IMR-90 (cell line): ENCODE data around the gene WIPF1. TPM values are rescaled to one million over a fixed set of nuclear protein-coding genes. Genes with fewer than 3 reads are reported as not detected.

ENCODE experiments used
- ATAC-seq: fragments of 200-7000 bp; cut with Tn5 transposase; 2 replicates; pipeline ENCODE4 v1.9.1; 2020; ENCODE audit warnings: low read depth, mild to moderate bottlenecking, moderate library complexity
- BruUV-seq: library from RNA; stranded (reverse); fragments of 400-500 nt; replicated peaks from 2 replicates; lab custom pipeline; 2021; lab: Mats Ljungman, UMichigan
- CTCF ChIA-PET: fragments of 300-600 bp; formaldehyde crosslinking; extraction: SDS; loops from one replicate; lab custom pipeline; 2021; ENCODE audit warnings: antibody characterized with exemption; lab: Yijun Ruan, JAX
- POLR2A ChIA-PET: fragments of 300-600 bp; sonication (Branson Sonifier 250); formaldehyde crosslinking; loops from one replicate; lab custom pipeline; 2022; ENCODE audit warnings: antibody characterized with exemption; ENCODE audit not compliant: unreplicated experiment; lab: Charles Lee
- DNase-seq: peaks from one replicate; pipeline ENCODE4 v3.0.0; 2013
- H2AFZ ChIP-seq: replicated peaks from 2 replicates; pipeline ENCODE3; 2013; ENCODE audit warnings: low read length, mild to moderate bottlenecking; ENCODE audit not compliant: poor library complexity
- H2AK5ac ChIP-seq: 2 replicates; pipeline ENCODE4 v1.6.1; 2013; ENCODE audit warnings: low read depth, low read length, inconsistent platforms
- H2AK9ac ChIP-seq: replicated peaks from 2 replicates; pipeline ENCODE3; 2013; ENCODE audit warnings: mild to moderate bottlenecking, low read depth, low read length, moderate library complexity; ENCODE audit not compliant: poor library complexity
- H2BK120ac ChIP-seq: 2 replicates; pipeline ENCODE4 v1.6.1; 2013; ENCODE audit warnings: low read depth, low read length, inconsistent platforms
- H2BK15ac ChIP-seq: 3 replicates; pipeline ENCODE4 v1.6.1; 2013; ENCODE audit warnings: low read depth, low read length, inconsistent platforms
- H2BK20ac ChIP-seq: 2 replicates; pipeline ENCODE4 v1.6.1; 2013; ENCODE audit warnings: low read depth, mild to moderate bottlenecking, inconsistent platforms, low read length, moderate library complexity
- H2BK5ac ChIP-seq: 2 replicates; pipeline ENCODE4 v1.6.1; 2013; ENCODE audit warnings: mild to moderate bottlenecking, low read depth, low read length, inconsistent platforms; ENCODE audit not compliant: poor library complexity, severe bottlenecking
- H3K14ac ChIP-seq: replicated peaks from 2 replicates; pipeline ENCODE4 v1.6.1; 2013; ENCODE audit warnings: low read depth, low read length, inconsistent platforms
- H3K18ac ChIP-seq: 2 replicates; pipeline ENCODE4 v1.6.1; 2013; ENCODE audit warnings: low read depth, low read length, control low read depth
- H3K23ac ChIP-seq: 2 replicates; pipeline ENCODE4 v1.6.1; 2013; ENCODE audit warnings: low read depth, low read length, inconsistent platforms
- H3K27ac ChIP-seq: 2 replicates; pipeline ENCODE4 v1.5.1; 2013; ENCODE audit warnings: mild to moderate bottlenecking, control low read depth, low read length; ENCODE audit not compliant: insufficient read depth
- H3K27me3 ChIP-seq: 2 replicates; pipeline ENCODE4 v1.6.1; 2013; ENCODE audit warnings: low read length; ENCODE audit not compliant: control insufficient read depth, insufficient read depth
- H3K36me3 ChIP-seq: 2 replicates; pipeline ENCODE4 v1.6.1; 2013; ENCODE audit warnings: low read length, mixed read lengths; ENCODE audit not compliant: control insufficient read depth, insufficient read depth
- H3K4ac ChIP-seq: 2 replicates; pipeline ENCODE4 v1.6.1; 2013; ENCODE audit warnings: low read depth, low read length, inconsistent platforms
- H3K4me1 ChIP-seq: 2 replicates; pipeline ENCODE4 v1.6.1; 2013; ENCODE audit warnings: low read length, mixed read lengths; ENCODE audit not compliant: control insufficient read depth, insufficient read depth
- H3K4me2 ChIP-seq: 2 replicates; pipeline ENCODE4 v1.6.1; 2013; ENCODE audit warnings: low read depth, mild to moderate bottlenecking, control low read depth, low read length, moderate library complexity
- H3K4me3 ChIP-seq: 2 replicates; pipeline ENCODE4 v1.5.1; 2013; ENCODE audit warnings: low read depth, mild to moderate bottlenecking, control low read depth, low read length, moderate library complexity; ENCODE audit not compliant: insufficient read depth
- H3K56ac ChIP-seq: 2 replicates; pipeline ENCODE4 v1.6.1; 2013; ENCODE audit warnings: low read length, inconsistent platforms; ENCODE audit not compliant: insufficient read depth; ENCODE audit errors: extremely low read depth
- H3K79me1 ChIP-seq, 2 experiments: 2 replicates each; pipeline ENCODE4 v1.6.1; 2013; ENCODE audit warnings: low read length in 2 of 2, inconsistent platforms in 1 of 2, low read depth in 1 of 2
- H3K9ac ChIP-seq: 2 replicates; pipeline ENCODE4 v1.6.1; 2013; ENCODE audit warnings: low read depth, low read length, control low read depth
- H3K9me1 ChIP-seq: 2 replicates; pipeline ENCODE4 v1.6.1; 2013; ENCODE audit warnings: low read length, inconsistent platforms; ENCODE audit not compliant: insufficient read depth
- H3K9me3 ChIP-seq: 2 replicates; pipeline ENCODE4 v1.6.1; 2013; ENCODE audit warnings: low read length; ENCODE audit not compliant: control insufficient read depth, insufficient read depth
- H4K20me1 ChIP-seq: 2 replicates; pipeline ENCODE4 v1.6.1; 2013; ENCODE audit warnings: low read length, inconsistent platforms; ENCODE audit not compliant: insufficient read depth
- H4K5ac ChIP-seq: 2 replicates; pipeline ENCODE4 v1.6.1; 2013; ENCODE audit warnings: mild to moderate bottlenecking, low read depth, low read length, control low read depth
- H4K8ac ChIP-seq, 2 experiments: 2 replicates each; pipeline ENCODE4 v1.6.1; 2013; ENCODE audit warnings: low read depth in 2 of 2, low read length in 2 of 2, control low read depth in 1 of 2, inconsistent platforms in 1 of 2
- H4K91ac ChIP-seq: 2 replicates; pipeline ENCODE4 v1.6.1; 2013; ENCODE audit warnings: low read depth, low read length, inconsistent platforms; ENCODE audit not compliant: insufficient read depth
- BHLHE40 ChIP-seq: fragments of 150-350 bp; IDR thresholded peaks from 2 replicates; pipeline ENCODE4 v1.6.1; 2016; ENCODE audit warnings: mild to moderate bottlenecking, low read depth, low read length
- CHD1 ChIP-seq: IDR thresholded peaks from 2 replicates; pipeline ENCODE4 v1.6.1; 2012; ENCODE audit warnings: low read depth, low read length, improper control_type of control experiment
- CTCF ChIP-seq: conservative IDR thresholded peaks from 2 replicates; pipeline ENCODE4 v1.5.1; 2012; ENCODE audit warnings: mild to moderate bottlenecking, low read depth, low read length, improper control_type of control experiment
- ELK1 ChIP-seq: fragments of 150-350 bp; IDR thresholded peaks from 2 replicates; pipeline ENCODE4 v1.6.1; 2016; ENCODE audit warnings: low read depth, mild to moderate bottlenecking, low read length, moderate library complexity, borderline replicate concordance
- MAFK ChIP-seq: IDR thresholded peaks from 2 replicates; pipeline ENCODE4 v1.6.1; 2012; ENCODE audit warnings: low read depth, low read length, improper control_type of control experiment
- MAZ ChIP-seq: IDR thresholded peaks from 2 replicates; pipeline ENCODE4 v1.6.1; 2012; ENCODE audit warnings: low read depth, mild to moderate bottlenecking, low read length, improper control_type of control experiment, moderate library complexity, borderline replicate concordance
- NFE2L2 ChIP-seq: fragments of 150-350 bp; IDR thresholded peaks from 2 replicates; pipeline ENCODE4 v1.6.1; 2016; ENCODE audit warnings: low read depth, mild to moderate bottlenecking, low read length
- SMC3 ChIP-seq: fragments of 150-350 bp; IDR thresholded peaks from 2 replicates; pipeline ENCODE4 v1.6.1; 2016; ENCODE audit warnings: low read depth, mild to moderate bottlenecking, antibody characterized with exemption, low read length, moderate library complexity
- WGBS, 2 experiments: methylation state at CpG; one replicate each; pipeline versions ENCODE4 v1.1.5 to v1.1.7; 2013; ENCODE audit warnings: missing lambda C conversion rate in 2 of 2; ENCODE audit not compliant: insufficient read length in 1 of 2; ENCODE audit errors: extremely low coverage in 2 of 2; 5-methylcytosine and 5-hydroxymethylcytosine counted together
- dilution Hi-C: fragments of 300-500 bp; cut with HindIII; formaldehyde crosslinking; loops from one replicate; pipeline ENCODE4 v1.14.3; 2018; ENCODE audit warnings: low sequenced_read_pairs; ENCODE audit not compliant: unreplicated experiment
- in situ Hi-C: fragments of 300-500 bp; cut with MboI; formaldehyde crosslinking; loops from 3 replicates; pipeline ENCODE4 v1.14.3; 2019; ENCODE audit warnings: low sequenced_read_pairs, inconsistent platforms, mixed read lengths
- intact Hi-C: fragments of 100-400 bp; cut with micrococcal nuclease; formaldehyde crosslinking; loops from 2 replicates; pipeline ENCODE4 v1.10.0; 2022
- polyA plus RNA-seq, 3 experiments: library from polyadenylated mRNA; depleted of rRNA; stranded (reverse); fragments of >200 nt; gene quantifications; 2 replicates each; pipeline ENCODE4 v1.2.3, GENCODE V29; 2012; ENCODE audit warnings: low replicate concordance in 1 of 3
- total RNA-seq: library from RNA; depleted of rRNA; stranded (reverse); fragments of >200 nt; gene quantifications from 2 replicates; pipeline ENCODE4 v1.2.3, GENCODE V29; 2012

Gene WIPF1
- total and polyA plus RNA-seq, 2 of the 4 experiments (the other 2 are of a cell fraction) = 2.7 to 13.5 TPM

- ChIA-PET CTCF (no interaction called here), POLR2A (no interaction called here)
- H3K4me3 ChIP-seq = no peak overlapping the region
- DNase-seq (no peak), ATAC-seq (no peak)
- H3K14ac ChIP-seq = 0 out of 2 replicates have a peak overlapping the region, but pooled peaks have one; percentile 23
- no peak overlapping the region for H4K8ac ChIP-seq
- in situ Hi-C loops = no loop called here
- no peak overlapping the region for H3K9ac ChIP-seq
- no peak overlapping the region for H4K91ac ChIP-seq
- peaks cover 8% of the 10 kb centered on the region; the same call in 1 of the 2 replicates for H4K20me1 ChIP-seq
- no peak overlapping the region for H3K56ac ChIP-seq
- no peak overlapping the region for H2AFZ ChIP-seq
- H2BK15ac ChIP-seq = no peak overlapping the region
- no peak overlapping the region for H3K4me2 ChIP-seq
- H3K9me3 ChIP-seq = no peaks in the 10 kb centered on the region
- H3K18ac ChIP-seq = no peak overlapping the region
- peaks cover 12% of the 10 kb centered on the region for H3K4me1 ChIP-seq
- dilution Hi-C loops = no loop called here
- no CpG with 5 or more reads among the region's 2 CpGs for WGBS, 2 experiments
- no TSS peak for BruUV-seq
- H2AK5ac ChIP-seq = no peak overlapping the region
- peaks cover 7 to 23% of the 10 kb centered on the region in 2 experiments for H3K79me1 ChIP-seq
- H3K9me1 ChIP-seq = peaks cover 12% of the 10 kb centered on the region
- intact Hi-C loops = no loop called here
- no peak overlapping the region for H3K4ac ChIP-seq
- H2BK120ac ChIP-seq = no peak overlapping the region
- no peak overlapping the region for H2BK20ac ChIP-seq
- H2BK5ac ChIP-seq = no peak overlapping the region
- no peak overlapping the region for H3K27ac ChIP-seq
- H3K27me3 ChIP-seq = no peaks in the 10 kb centered on the region
- TF ChIP-seq MAFK (no peak), ELK1 (no peak), MAZ (no peak), BHLHE40 (no peak), CTCF (no peak), SMC3 (no peak), NFE2L2 (no peak), CHD1 (no peak)
- H2AK9ac ChIP-seq = no peak overlapping the region
- no peak overlapping the region; the same call in 1 of the 2 replicates for H4K5ac ChIP-seq
- no peak overlapping the region for H3K23ac ChIP-seq
- no peaks in the 10 kb centered on the region; the same call in 1 of the 2 replicates for H3K36me3 ChIP-seq
These were observed 19.5 kb upstream of the WIPF1 start for GRCh38 chr2:174617120-174617519.
